Tibial nerve (tissue), 4 donors: ENCODE data around the gene DEFB114.

Experiments
- CTCF ChIP-seq, 5 experiments: fragments of 200-600 bp in 3 of 5; fragments of 450-650 bp in 2 of 5; sonication (generic) in 3 of 5; IDR thresholded peaks; one replicate each; pipeline ENCODE4 v1.5.1; 2016 to 2019; ENCODE audit warnings: antibody characterized with exemption in 5 of 5, mild to moderate bottlenecking in 3 of 5, moderate library complexity in 2 of 5
- EP300 ChIP-seq, 2 donors: sonication (generic); formaldehyde crosslinking; IDR thresholded peaks; one replicate each; pipeline ENCODE4 v1.6.1; 2017; ENCODE audit warnings: antibody characterized with exemption in 2 of 2, mild to moderate bottlenecking in 1 of 2
- POLR2A ChIP-seq, 2 donors: fragments of 450-650 bp; IDR thresholded peaks; one replicate each; pipeline ENCODE4 v1.6.1; 2017; ENCODE audit warnings: antibody characterized with exemption in 2 of 2, mild to moderate bottlenecking in 2 of 2, moderate library complexity in 2 of 2

DNA sequence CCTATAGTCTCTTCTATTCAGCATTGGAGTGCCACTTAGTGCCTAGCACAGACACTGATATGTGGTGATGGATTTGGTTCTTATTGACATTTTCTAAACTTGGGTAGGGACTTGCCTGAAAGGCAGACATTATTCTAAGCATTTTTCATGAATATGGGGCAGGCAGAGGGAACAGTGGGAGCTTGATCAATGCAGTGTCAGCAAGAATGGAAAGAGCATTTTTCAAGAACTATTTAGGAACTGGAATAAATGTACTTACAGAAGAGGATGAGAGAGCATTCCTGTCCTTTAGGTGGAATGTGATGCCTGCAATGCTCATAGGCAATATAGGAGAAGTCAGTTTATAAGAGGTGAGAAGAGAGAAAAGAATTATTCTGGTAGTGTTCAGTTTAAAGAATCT is 26.2 kb downstream of the DEFB114 start:
- TF ChIP-seq CTCF (IDR thresholded peaks at IDR 0.05) (no peak), POLR2A (IDR thresholded peaks at IDR 0.05) (no peak), EP300 (IDR thresholded peaks at IDR 0.05) (no peak)
